DND-41 (cell line): Measurements from ENCODE around the gene ANKLE1.

Source experiments
- EZH2 ChIP-seq: IDR thresholded peaks from 3 replicates; pipeline ENCODE4 v1.6.1; 2012; ENCODE audit warnings: borderline replicate concordance, low read depth, mild to moderate bottlenecking, moderate library complexity, low read length, inconsistent platforms; ENCODE audit not compliant: severe bottlenecking
- TF ChIP-seq, protein P1 (sequence below): IDR thresholded peaks from 2 replicates; pipeline ENCODE4 v1.5.1; 2012; ENCODE audit warnings: borderline replicate concordance, low read length, moderate library complexity, mild to moderate bottlenecking; ENCODE audit not compliant: poor library complexity, severe bottlenecking; ENCODE audit errors: extremely low read depth

- TF ChIP-seq, protein P1, sequence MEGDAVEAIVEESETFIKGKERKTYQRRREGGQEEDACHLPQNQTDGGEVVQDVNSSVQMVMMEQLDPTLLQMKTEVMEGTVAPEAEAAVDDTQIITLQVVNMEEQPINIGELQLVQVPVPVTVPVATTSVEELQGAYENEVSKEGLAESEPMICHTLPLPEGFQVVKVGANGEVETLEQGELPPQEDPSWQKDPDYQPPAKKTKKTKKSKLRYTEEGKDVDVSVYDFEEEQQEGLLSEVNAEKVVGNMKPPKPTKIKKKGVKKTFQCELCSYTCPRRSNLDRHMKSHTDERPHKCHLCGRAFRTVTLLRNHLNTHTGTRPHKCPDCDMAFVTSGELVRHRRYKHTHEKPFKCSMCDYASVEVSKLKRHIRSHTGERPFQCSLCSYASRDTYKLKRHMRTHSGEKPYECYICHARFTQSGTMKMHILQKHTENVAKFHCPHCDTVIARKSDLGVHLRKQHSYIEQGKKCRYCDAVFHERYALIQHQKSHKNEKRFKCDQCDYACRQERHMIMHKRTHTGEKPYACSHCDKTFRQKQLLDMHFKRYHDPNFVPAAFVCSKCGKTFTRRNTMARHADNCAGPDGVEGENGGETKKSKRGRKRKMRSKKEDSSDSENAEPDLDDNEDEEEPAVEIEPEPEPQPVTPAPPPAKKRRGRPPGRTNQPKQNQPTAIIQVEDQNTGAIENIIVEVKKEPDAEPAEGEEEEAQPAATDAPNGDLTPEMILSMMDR = no peak
- no peak for TF ChIP-seq EZH2
These were observed 53.9 kb downstream of the ANKLE1 start for GRCh38 chr19:17335575-17335974.
